Heart right ventricle (tissue), 16 donors: ENCODE measurements around the gene CTNNAL1. TPM values are rescaled to one million over a fixed set of nuclear protein-coding genes. Genes with fewer than 3 reads are reported as not detected.
"Not testable (repeated sequence)": the region's sequence is repeated elsewhere in the genome, so short reads cannot be mapped to it uniquely, and the experiment has no call there.

Experiments used
- ATAC-seq, 8 donors: fragments of 200-7000 bp; cut with Tn5 transposase; one replicate each; pipeline ENCODE4 v1.9.1; 2020; ENCODE audit warnings: mild to moderate bottlenecking in 8 of 8, moderate library complexity in 8 of 8, moderate number of reproducible peaks in 1 of 8
- DNase-seq, 2 donors: peaks; one replicate each; pipeline ENCODE4 v3.0.0-alpha.2; 2020
- H3K27ac ChIP-seq, 10 donors: fragments of 200-600 bp; sonication (generic) in 2 of 10; one replicate each; pipeline versions ENCODE4 v1.5.0 to v1.8.0; 2020 to 2022; ENCODE audit warnings: mild to moderate bottlenecking in 3 of 10
- H3K27me3 ChIP-seq, 7 donors: fragments of 200-600 bp; one replicate each; pipeline ENCODE4 v1.8.0; 2021 to 2022; ENCODE audit warnings: mild to moderate bottlenecking in 2 of 7
- H3K36me3 ChIP-seq, 9 donors: fragments of 200-600 bp; sonication (generic) in 1 of 9; one replicate each; pipeline versions ENCODE4 v1.5.0 to v1.8.0; 2020 to 2022; ENCODE audit warnings: mild to moderate bottlenecking in 2 of 9
- H3K4me1 ChIP-seq, 9 donors: fragments of 200-600 bp; sonication (generic) in 1 of 9; one replicate each; pipeline versions ENCODE4 v1.5.0 to v1.8.0; 2020 to 2022; ENCODE audit warnings: mild to moderate bottlenecking in 4 of 9
- H3K4me3 ChIP-seq, 10 donors: fragments of 200-600 bp; sonication (generic) in 2 of 10; one replicate each; pipeline versions ENCODE4 v1.5.0 to v1.8.0; 2020 to 2022; ENCODE audit warnings: mild to moderate bottlenecking in 7 of 10, moderate library complexity in 2 of 10
- H3K9me3 ChIP-seq, 11 donors: fragments of 200-600 bp in 10 of 11; sonication (generic) in 2 of 11; one replicate each; pipeline versions ENCODE4 v1.5.0 to v1.8.0; 2013 to 2022; ENCODE audit warnings: mild to moderate bottlenecking in 2 of 11, control low read depth in 1 of 11, moderate library complexity in 1 of 11
- WGBS, 2 donors: extraction: QIAGEN DNeasy Blood & Tissue Kit; methylation state at CpG; one replicate each; pipeline ENCODE4 v1.1.7; 2013; ENCODE audit warnings: inconsistent platforms in 1 of 2; 5-methylcytosine and 5-hydroxymethylcytosine counted together
- intact Hi-C, 10 donors: fragments of 100-400 bp; cut with DNase I; formaldehyde crosslinking; loops; one replicate each; pipeline versions ENCODE4 v1.11.1 to v1.14.2; 2022
- polyA plus RNA-seq, 2 donors: library from polyadenylated mRNA; stranded (reverse); fragments of 200-250 nt; gene quantifications; one replicate each; pipeline ENCODE4 v1.2.3, GENCODE V29; 2013
- total RNA-seq, 10 donors: library from RNA; stranded (reverse); fragmentation: NEBNext Ultra II Directional in 3 of 10; extraction: Animal tissue kit (Norgen Biotek cat#: 25700) in 3 of 10; gene quantifications; one replicate each; pipeline versions ENCODE4 v1.2.1 to v1.2.4, GENCODE V29; 2021 to 2023
- TF ChIP-seq, protein P1 (sequence below), 9 donors: fragments of 200-600 bp; sonication (generic) in 2 of 9; IDR thresholded peaks; one replicate each; pipeline versions ENCODE4 v1.5.0 to v1.8.0; 2021 to 2022; ENCODE audit warnings: antibody characterized with exemption in 9 of 9, mild to moderate bottlenecking in 5 of 9, moderate library complexity in 1 of 9
- donor health status: Arrhythmogenic right ventricular cardiomyopathy.
- donor health status: ischemic (EF 13 %, LVEDD 7.1; RV severe dilation, severe dysfunction).
- donor health status: healthy with polysubstance abuse.
- donor health status: DM: no; HTN: yes; CAD: no.
- donor health status: DM: no; HTN: no; CAD: no.
- donor health status: ischemic (EF 25% LVEDD 6.9; RV normal size, moderate dysfunction).
- donor health status: ischemic (EF 25% LVEDD 5.7; RV mildly dilated, moderate dysfunction).
- donor health status: healthy.
- donor health status: DM: yes; HTN: yes; CAD: no.
- donor health status: Ischemic cardiomyopathy.
- donor health status: ischemic (EF 35%, LVEDD 5.7; RV mildly dilated, moderate dysfunction).
- donor health status: nonischemic (EF 11% LVEDD 7.7; RV severe dilation, severe dysfunction).
- donor health status: DM: yes; HTN: yes; CAD: no.
- donor health status: PGD.
- donor health status: ischemic (EF 29% LVEDD 5.4; RV normal size, mild dysfunction).
- donor health status: nonischemic (EF 23%, LVEDD 6.1; RV moderate dilation, normal function).

CTNNAL1 gene
- total and polyA plus RNA-seq, 12 donors, result 42.7 to 115 (median 63.2) TPM

DNA sequence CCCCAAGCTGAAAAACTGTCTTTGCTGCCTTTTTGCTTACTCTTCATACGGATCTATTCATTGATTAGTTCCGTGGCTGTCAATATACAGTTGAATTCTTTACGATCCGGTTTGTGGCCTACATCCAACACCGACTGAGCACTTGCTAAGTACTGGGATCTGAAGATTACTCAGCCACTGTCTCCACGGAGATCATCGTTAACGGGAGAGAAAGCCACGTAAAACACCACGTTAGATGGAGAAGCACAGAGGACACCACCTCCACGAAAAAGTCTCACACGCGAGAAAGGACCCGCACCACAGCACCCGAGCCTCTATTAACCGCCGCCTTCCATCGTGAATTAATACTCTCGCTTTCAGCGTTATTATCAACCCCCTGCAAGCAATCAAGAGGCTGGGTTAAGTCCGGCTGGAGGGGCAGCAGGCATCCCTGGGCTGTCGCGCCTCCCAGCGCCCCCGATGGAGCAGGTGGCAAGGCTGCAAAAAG, 80.0 kb downstream of the CTNNAL1 start:
- ATAC-seq, result no peak
- TF ChIP-seq, protein P1, sequence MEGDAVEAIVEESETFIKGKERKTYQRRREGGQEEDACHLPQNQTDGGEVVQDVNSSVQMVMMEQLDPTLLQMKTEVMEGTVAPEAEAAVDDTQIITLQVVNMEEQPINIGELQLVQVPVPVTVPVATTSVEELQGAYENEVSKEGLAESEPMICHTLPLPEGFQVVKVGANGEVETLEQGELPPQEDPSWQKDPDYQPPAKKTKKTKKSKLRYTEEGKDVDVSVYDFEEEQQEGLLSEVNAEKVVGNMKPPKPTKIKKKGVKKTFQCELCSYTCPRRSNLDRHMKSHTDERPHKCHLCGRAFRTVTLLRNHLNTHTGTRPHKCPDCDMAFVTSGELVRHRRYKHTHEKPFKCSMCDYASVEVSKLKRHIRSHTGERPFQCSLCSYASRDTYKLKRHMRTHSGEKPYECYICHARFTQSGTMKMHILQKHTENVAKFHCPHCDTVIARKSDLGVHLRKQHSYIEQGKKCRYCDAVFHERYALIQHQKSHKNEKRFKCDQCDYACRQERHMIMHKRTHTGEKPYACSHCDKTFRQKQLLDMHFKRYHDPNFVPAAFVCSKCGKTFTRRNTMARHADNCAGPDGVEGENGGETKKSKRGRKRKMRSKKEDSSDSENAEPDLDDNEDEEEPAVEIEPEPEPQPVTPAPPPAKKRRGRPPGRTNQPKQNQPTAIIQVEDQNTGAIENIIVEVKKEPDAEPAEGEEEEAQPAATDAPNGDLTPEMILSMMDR (IDR thresholded peaks at IDR 0.05), result no peak
- no peaks in the 10 kb centered on the region for H3K27me3 ChIP-seq
- WGBS, 2 donors, result 1% methylated on average over 25 of the region's 25 CpGs
- H3K9me3 ChIP-seq, result no peaks in the 10 kb centered on the region
- DNase-seq, result peak in 1 of 2 donors; percentile 6
- peaks cover 5 to 33% (median 26%) of the 10 kb centered on the region in 9 donors for H3K4me1 ChIP-seq
- peaks cover 0 to 45% (median 7%) of the 10 kb centered on the region in 9 donors for H3K36me3 ChIP-seq
- intact Hi-C loops, result loop anchor here in 2 of 10 donors (5.0 kb wide), 1 partner anchor 79 kb away; the partner anchor contains the start of gene CTNNAL1 (in 2 of the 2)
- H3K27ac ChIP-seq, result peak overlapping the region; percentile 83 to 94 (median 92)
- peak overlapping the region; percentile 71 to 100 (median 86) for H3K4me3 ChIP-seq

DNA sequence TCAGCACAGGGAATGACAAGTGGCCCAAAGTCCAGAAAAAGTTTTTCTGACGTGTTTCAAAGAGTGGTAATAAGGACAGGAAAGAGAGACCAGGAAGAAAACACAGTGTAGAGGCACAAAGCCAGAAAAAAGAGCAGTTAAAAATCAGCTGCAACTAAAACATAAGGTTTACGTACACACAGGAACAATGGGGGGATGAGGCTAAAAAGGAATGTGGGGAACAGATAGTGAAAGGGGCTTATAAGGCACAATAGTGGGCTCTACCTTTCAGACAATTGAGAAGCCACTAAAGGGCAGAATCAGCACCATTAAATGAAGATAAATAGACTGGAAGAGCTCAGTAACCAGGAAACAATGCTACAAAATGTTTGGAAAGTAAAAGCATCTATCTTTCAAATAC, 84.9 kb downstream of the CTNNAL1 start:
- ATAC-seq, result no peak
- Histone ChIP-seq H3K4me1 (peaks cover 0 to 17% (median 13%) of the 10 kb centered on the region in 9 donors), H3K4me3 (no peak overlapping the region), H3K27ac (no peak overlapping the region), H3K36me3 (peaks cover 0 to 77% (median 47%) of the 10 kb centered on the region in 9 donors), H3K27me3 (no peaks in the 10 kb centered on the region), H3K9me3 (no peaks in the 10 kb centered on the region)
- WGBS, 2 donors, result 71 to 86% methylated on average over 2 of the region's 2 CpGs
- no peak for DNase-seq
- TF ChIP-seq, protein P1 (IDR thresholded peaks at IDR 0.05), result no peak
- intact Hi-C loops, result loop anchor here in 1 of 10 donors (10.0 kb wide), 1 partner anchor 116 kb away; no protein-coding TSS in a partner anchor

DNA sequence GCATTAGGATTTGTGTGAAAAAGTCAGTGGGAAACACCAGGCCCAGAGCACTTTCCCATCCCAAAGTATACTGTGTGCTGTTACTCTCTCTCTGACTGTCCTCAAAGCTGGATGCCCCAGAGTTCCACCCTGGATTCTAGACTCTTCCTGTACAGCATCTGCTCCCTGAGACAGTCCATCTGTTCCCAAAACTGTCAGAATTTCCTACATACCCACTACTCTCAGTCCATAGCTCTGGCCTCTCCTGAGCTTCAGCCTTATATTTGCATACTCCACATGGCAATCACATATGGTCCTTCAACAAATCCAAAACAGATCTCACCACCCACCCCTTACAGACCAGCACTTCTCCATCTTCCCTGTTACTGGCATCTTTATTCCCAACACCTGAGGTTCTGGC, 88.8 kb downstream of the CTNNAL1 start:
- Histone ChIP-seq H3K4me3 (no peak overlapping the region), H3K36me3 (peaks cover 0 to 100% (median 71%) of the 10 kb centered on the region in 9 donors), H3K4me1 (no peaks in the 10 kb centered on the region), H3K27me3 (no peaks in the 10 kb centered on the region), H3K9me3 (no peaks in the 10 kb centered on the region), H3K27ac (no peak overlapping the region)
- DNase-seq (no peak), ATAC-seq (no peak)
- intact Hi-C loops, result loop anchor here in 1 of 10 donors (10.0 kb wide), 1 partner anchor 120 kb away; no protein-coding TSS in a partner anchor
- TF ChIP-seq, protein P1 (IDR thresholded peaks at IDR 0.05), result no peak

DNA sequence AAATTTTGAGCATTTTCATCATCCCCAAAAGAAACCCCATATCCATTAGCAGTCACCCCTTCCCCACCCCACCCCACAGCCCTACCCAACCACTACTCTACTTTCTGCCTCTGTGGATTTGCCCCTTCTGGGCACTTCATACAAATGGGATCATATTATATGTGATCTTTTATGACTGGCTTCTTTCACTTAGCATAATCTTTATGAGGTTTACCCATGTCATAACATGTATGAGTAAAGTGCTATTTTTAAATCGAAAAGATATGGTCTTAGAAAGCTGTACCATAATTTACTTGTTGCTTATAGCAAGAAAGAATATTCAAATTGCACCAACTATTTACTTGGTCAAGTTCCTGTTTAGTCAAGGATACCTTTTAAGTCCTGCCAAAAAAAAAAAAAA, 92.1 kb downstream of the CTNNAL1 start:
- intact Hi-C loops, result loop anchor here in 1 of 10 donors (10.0 kb wide), 1 partner anchor 124 kb away; no protein-coding TSS in a partner anchor
- Histone ChIP-seq H3K36me3 (peaks cover 0 to 100% (median 55%) of the 10 kb centered on the region in 9 donors), H3K9me3 (no peaks in the 10 kb centered on the region), H3K4me3 (no peak overlapping the region), H3K27ac (no peak overlapping the region), H3K27me3 (no peaks in the 10 kb centered on the region), H3K4me1 (no peaks in the 10 kb centered on the region)
- TF ChIP-seq, protein P1 (IDR thresholded peaks at IDR 0.05), result no peak
- WGBS, 2 donors, result 87 to 94% methylated on average over 1 of the region's 1 CpG
- no peak for ATAC-seq
- no peak for DNase-seq

DNA sequence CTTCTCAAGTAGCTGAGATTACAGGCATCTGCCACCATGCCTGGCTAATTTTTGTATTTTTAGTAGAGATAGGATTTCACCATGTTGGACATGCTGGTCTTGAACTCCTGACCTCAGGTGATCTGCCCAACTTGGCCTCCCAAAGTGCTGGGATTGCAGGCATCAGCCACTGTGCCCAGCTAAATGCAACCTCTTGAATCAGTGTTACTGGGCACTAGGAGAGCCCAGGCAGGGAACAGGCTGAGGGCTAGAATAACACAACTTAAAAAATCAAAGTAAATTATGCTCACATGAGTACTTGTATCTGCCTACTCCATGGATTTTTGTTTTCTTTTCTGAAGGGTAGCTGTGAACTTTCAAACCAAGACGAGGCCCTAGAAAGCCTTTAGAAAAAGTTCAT, 92.9 kb downstream of the CTNNAL1 start:
- H3K4me3 ChIP-seq, H3K27me3 ChIP-seq, H3K9me3 ChIP-seq, H3K27ac ChIP-seq, H3K4me1 ChIP-seq, ATAC-seq, DNase-seq: not testable (repeated sequence)
- peaks cover 0 to 100% (median 54%) of the 10 kb centered on the region in 9 donors for H3K36me3 ChIP-seq
- intact Hi-C loops, result loop anchor here in 1 of 10 donors (10.0 kb wide), 1 partner anchor 124 kb away; no protein-coding TSS in a partner anchor
- 96 to 98% methylated on average over 1 of the region's 1 CpG for WGBS, 2 donors
